GM18517 (cell line): ENCODE results near the gene EIF4G3.
"Not testable (repeated sequence)": the region's sequence is repeated elsewhere in the genome, so short reads cannot be mapped to it uniquely, and the experiment has no call there.

Experiments
- ATAC-seq: cut with Tn5 transposase; IDR thresholded peaks from one replicate; pipeline ENCODE4 v1.9.1; 2021; ENCODE audit warnings: mild to moderate bottlenecking, moderate library complexity; ENCODE audit not compliant: unreplicated experiment

EIF4G3 gene

DNA sequence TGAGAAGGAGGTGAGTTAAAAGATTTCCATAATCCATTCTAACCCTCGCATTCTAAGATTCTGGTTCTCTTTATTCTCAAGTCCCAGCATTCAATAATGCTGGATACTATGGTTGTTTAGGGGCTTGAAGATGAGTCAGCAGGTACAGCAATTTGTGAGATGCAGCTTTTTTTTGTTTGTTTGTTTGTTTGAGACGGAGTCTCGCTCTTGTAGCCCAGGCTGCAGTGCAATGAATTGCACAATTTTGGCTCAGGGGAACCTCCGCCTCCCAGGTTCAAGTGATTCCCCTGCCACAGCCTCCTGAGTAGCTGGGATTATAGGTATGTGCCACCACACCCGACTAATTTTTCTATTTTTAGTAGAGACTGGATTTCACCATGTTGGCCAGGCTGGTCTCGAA, 23.3 kb downstream of the EIF4G3 start:
- no peak for ATAC-seq

DNA sequence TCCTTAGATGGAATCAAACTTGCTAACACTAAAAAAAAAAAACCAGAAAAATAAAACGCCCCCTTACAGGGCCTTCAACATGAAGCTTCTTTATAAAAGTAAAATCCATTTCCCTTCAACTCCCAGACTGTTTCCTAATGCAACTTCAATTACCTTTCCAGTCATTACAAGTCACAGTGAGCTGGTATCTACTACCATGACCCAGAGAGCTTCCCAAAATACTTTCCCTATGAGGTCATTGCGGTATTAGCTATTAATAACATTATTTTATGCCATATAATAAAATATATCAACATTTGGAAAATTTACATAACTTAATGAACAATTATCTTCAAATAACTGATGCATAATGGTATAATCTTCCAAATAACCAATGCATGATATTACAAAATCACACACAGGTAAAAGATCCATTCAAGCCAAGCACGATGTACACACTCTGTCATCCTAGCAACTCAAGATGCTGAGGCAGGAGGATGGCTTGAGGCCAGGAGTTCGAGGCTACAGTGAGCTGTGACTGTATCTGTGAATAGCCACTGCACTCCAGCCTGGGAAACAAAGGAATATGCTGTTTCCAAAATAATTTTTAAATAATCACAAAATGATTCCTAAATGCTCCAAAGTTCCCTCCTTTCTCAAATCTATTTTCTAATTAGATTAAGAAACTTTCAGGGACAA, 24.1 kb downstream of the EIF4G3 start:
- ATAC-seq, result no peak

DNA sequence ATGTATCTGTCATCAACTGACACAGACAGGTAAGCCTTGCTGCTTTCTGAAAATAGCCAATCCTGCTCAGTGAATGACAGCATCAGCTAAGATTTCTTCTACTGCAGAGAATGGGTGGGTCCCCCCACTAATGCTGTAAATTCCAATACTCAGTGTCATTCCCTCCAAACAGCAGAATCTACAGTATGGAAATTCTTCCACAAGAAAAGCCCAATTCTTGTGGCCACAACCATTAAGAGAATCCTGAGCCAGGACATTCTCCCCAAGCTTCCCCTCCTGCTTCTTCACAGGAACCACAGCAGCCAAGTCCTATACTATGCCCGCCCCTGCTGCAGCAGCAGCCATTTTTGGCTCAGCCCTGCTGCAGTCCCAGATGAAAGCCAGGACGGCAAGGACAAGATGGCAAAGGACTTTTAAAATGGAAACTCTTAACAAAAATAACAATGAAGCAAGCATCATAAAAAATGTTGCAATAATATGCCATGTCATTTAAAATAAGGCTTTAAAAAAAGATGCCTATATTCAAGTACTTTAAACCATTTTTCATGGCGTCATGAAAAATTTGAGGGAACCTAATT, 26.8 kb downstream of the EIF4G3 start:
- no peak for ATAC-seq

DNA sequence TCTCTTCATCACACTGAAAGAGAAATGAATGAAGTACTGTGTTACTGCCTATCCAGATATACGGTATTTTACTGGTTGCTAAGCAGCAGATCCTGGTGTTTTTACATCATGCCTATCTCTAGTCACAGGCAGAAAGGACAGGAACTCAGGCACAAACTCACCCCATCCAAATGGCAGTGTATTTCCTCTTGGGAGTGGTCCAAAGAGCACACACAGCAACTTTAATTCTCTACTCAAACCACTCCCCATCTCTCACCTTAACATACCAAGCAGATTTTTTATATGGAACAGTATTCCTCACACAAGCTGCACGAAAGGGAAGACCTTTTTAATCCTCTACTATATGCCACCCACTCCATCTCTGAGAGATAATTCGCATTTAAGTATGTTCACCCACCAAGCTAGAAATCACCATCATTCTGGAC, 27.3 kb downstream of the EIF4G3 start:
- no peak for ATAC-seq

DNA sequence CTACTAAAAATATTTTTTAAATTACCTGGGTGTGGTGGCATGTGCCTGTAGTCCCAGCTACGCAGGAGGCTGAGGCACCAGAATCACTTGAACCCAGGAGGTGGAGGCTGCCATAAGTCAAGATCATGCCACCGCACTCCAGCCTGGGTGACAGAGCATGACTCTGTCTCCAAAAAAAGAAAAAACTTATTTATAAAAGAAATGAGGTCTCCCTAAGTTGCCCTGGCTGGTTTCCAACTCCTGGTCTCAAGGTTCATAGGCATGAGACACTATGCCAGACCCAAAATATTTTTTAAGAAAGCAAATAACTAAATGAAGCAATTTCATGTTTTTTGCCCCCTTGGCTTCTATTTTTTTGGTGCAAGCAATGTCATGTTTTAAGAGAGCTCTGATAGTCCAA, 32.9 kb downstream of the EIF4G3 start:
- ATAC-seq, result no peak

DNA sequence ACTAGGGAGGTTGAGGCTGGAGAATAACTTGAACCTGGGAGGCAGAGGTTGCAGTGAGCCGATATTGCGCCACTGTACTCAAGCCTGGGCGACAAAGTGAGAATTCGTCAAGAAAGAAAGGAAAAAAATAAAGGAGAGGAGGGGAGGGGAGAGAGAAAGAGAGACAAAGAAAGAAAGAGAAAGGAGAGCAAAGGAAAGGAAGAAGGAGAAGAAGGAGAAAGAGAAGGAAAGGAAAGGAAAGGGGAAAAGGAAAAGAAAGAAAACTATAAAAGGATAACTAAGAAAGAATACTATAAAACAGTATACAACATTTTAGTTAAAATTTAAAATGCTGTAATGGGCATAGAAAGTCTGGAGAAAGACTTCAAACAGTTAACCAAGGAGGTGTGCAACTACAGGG, 33.6 kb downstream of the EIF4G3 start:
- no peak for ATAC-seq

DNA sequence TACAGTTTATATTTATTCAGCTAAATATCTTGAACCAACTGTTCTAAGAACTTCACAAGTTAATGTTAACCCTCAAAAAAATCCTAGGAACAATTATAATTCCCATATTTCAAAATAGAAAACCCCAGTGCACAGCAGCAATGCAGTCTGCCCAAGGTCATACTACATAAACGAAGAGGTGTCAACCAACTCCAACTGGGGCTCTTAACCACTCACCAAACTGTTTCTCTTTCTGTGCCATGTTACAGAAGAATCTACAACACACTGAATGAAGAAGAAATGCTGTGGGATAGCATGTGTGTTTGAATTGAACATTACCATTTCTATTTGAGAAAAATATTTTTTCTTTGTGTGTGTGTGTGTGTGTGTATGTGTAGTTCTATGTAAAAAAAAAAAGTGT, 35.7 kb downstream of the EIF4G3 start:
- no peak for ATAC-seq

DNA sequence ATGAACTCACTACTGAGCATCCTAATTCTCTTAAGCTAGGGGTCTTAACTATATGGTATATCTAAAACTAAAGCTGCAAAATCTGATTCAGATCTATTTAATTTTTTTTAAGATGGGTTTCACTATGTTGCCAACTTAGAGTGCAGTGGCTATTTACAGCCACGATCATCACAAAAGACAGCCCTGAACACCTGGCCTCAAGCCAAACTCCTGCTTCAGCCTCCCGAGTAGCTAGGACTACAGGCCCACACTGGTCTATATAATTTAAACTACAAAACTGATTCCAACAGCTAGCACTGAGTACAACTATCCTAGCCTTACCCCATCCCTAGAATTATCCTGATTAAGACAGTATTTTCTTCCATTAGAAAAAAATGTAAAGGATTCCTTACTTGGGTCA, 37.1 kb downstream of the EIF4G3 start:
- no peak for ATAC-seq

DNA sequence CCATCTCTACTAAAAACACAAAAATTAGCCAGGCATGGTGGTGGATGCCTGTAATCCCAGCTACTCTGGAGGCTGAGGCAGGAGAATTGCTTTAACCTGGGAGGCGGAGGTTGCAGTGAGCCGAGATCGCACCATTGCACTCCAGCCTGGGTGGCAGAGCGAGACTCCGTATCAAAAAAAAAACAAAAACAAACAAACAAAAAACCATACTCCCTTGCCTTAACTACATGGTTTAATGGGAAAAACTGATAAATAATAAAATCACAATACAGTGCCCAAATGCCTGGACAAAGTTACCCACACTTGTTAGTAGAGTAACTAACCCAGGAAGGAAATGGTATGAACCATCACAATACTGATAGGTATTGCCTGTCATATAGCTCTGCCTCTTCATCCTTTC, 40.4 kb downstream of the EIF4G3 start:
- ATAC-seq, result not testable (repeated sequence)

DNA sequence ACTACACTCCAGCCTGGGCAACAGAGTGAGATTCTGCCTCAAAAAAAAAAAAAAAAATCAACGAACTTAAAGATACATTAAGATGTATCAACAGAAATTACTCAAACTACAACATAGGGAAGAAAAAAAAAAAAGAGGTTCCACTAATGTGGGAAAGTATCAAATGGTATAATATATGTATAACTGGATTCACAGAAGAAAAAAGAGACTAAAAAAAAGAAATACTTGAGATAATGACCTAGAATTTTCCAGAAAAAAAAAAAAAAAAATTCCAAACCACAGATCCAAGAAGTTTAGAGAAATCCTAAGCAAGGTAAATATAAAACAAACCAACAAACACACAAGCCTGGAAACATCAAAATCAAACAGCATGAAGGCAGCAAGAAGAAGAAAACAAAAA, 45.5 kb downstream of the EIF4G3 start:
- no peak for ATAC-seq

DNA sequence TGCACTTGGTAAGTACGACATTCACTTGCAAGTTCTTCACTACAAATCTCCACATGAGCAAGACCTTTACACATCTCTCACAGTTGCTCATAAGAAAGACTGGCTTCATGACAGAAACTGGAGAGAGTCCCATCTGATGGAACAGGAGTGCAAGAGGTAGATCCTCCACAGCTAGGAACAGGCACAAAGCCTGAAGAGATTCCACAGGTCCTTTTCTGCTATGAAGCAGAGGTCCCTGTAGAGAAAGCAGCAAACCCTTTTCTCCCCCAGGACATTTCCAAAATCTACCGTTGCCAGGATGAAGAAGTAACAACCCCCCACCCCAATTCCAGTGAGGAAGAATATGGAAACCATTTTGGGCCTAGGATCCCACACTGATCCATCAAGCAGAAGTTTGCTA, 47.3 kb downstream of the EIF4G3 start:
- no peak for ATAC-seq

DNA sequence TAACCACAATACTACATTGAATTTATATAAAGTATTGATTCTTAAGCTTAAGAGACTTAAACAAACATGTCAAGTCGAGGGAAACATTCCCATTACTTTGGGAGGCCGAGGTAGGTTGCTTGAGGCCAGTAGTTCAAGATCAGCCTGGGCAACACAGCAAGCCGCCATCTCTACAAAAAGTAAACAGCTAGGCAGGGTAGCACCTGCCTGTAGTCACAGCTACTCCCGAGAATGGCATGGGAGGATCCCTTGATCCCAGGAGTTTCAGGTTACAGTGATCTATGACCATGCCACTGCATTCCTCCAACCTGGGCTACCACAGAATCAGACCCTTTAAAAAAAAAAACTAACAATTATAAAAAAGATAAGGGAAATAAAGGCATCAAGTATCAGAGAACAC, 50.4 kb downstream of the EIF4G3 start:
- no peak for ATAC-seq

DNA sequence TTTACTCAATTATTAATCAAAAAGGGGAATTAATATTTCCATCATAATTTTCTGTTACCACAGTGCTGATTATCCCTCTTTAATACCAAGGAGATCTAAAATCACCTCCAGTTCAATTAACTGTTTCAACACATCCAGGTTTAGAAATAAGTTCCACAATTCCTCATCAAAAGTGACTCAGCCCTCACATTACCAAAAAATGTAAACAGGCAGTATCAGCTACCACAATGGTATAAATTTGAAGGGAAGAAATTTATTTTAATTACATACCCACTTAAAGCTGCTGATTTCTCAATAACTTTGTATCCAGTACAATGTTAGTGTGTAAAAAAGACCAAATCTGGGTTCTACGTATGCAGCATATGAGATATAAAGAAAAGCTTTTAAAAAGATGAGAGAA, 51.9 kb downstream of the EIF4G3 start:
- ATAC-seq, result no peak

DNA sequence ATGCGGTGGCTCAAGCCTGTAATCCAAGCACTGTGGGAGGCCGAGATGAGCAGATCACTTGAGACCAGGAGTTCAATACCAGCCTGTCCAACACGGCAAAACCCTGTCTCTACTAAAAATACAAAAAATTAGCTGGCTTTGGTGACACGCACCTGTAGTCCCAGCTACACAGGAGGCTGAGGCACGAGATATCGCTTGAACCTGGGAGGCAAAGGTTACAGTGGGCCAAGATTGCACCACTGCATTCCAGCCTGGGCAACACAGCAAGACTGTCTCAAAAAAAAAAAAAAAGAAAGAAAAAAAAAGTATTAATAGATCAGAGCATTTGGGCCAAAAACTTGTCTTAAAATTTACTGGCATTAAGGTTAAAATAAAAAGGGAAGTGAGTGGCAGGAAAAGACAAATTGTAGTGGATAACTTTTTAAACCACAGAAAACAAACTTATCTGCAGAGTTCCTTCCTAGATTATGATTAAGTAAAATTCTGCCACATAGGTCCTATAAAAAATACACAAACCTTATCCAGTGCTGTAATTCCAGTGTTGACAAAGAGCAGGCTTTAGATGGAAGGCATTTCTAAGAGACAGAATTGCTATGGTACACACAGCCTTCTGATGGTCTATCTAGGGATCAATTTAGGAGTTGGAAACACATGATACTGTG, 53.3 kb downstream of the EIF4G3 start:
- no peak for ATAC-seq

DNA sequence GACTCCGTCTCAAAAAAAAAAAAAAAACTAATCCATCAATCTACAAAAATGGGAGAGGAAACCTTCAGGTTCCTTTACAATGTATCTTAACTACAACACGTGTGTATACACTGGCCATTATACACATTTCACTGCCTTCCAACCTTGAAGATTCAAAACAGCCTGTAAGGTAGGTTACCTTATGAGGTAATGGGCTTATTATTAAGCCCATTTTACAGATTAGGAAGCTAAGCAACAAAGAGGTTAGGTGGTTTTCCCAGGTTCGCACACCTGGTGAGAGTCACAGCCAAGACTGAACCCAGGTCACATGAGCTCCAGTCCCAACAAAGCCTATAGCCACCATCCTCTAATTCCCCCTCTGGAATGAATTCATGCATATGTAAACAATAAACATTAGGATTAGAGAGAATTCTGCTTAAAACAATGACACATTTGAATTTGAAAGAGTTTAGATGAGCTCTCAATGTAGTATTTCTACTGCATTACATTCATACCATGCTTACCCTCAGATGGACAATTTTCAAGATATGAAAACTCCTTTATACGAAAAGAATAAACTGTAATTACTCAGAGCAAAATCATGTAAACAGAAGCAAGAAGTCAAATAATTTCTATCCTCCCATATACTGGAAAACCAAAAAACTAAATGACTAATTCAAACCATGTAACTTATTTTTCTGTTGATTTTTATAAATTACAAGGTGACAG, 54.8 kb downstream of the EIF4G3 start:
- no peak for ATAC-seq

DNA sequence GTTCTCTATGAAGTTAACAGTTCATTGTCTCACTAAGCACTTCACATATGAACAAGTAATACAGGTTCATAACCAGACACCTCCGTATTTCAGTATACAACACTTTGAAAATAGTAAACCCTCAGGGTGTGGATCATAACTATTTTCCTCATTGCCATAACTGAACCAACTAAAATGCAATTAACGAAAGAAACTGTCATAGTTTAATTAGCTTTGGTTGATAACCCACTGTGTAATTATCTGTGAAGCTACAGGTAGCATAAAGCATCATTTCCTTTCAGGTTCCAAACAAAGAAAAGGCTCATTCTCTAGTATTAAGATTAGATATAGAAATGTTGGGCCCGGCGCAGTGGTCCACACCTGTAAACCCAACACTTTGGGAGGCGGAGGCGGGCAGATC, 58.5 kb downstream of the EIF4G3 start:
- no peak for ATAC-seq

DNA sequence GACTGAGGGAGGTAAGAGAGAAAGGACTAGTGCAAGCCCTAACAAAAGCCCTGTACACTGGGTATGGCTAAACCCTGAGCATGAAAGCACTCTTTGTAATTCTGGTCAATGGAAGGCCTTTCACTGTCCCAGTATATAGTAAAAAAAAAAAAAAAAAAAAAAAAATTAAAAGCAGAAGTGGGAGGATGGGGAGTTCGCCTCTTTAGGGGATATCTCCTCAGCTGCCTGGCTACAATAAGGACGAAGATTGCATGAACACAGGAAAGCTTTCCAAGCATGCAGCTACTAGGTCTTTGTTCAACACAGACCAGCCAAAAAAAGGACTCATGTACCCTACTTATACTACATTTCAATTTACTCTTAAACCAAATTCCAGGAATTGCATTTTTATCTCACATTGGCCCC, 59.1 kb downstream of the EIF4G3 start:
- ATAC-seq, result no peak

DNA sequence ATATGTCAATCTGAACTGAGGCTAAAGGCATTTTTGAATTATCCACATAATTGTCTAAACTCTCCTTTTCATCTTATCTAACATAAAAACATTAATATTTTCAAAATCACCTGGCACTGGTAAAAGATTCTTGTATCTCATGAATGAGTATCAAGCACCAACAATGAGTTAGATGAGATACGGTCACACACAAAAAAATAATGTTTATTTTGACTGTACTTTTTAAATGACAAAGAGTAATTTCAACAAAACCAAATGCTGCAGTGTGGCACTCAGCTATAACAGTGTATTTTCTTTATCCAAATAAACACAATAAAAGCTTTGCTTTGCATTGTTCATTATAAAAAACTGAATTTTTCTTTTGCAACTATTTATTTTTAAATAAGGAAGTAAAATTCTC, 59.5 kb downstream of the EIF4G3 start:
- no peak for ATAC-seq

DNA sequence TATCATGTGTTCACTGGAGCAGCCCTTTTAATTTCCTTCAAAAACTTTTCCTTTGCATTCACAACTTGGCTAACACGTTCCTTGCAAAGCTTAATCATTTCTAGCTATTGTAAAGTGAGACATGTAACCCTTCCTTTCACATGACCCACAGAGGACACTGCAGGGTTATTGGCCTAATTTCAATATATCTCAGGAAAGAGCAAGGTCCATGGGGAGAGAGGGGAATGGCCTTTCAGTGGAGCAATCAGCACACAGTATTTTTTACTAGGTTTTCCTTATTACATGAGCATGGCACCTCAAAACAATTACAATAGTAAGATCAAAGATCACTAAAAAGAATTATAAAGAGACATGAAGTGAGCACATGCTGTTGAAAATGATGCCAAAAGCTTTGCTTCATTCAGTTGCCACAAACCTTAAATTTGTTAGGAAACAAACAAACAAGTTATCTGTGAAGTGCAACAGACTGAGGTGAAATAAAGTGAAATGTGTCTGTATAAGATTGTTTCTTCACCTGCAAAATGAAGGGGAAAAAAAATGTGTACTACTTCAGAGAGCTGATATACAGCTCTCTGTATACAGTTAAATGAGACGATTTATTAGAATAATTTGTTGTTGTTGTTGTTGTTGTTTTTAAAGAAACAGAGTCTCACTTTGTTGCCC, 61.5 kb downstream of the EIF4G3 start:
- ATAC-seq, result no peak

DNA sequence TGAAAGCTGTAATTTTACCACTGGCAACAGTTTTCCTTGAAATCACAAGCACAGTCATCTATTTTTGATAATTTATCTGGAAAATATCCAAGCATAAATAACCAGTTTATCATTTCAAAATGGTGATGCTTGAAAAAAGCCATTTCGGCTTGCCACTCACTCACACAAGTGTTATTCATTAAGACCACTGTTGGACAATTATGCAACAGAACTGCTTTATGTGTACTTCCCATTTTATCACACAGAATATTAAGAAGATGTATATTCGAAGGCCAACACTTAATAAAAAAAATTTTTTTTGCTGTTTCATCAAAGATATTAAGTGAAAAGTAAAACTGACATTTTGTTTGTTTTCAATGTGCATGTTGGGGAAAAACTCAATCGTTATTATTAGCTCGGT, 62.3 kb downstream of the EIF4G3 start:
- ATAC-seq, result no peak

DNA sequence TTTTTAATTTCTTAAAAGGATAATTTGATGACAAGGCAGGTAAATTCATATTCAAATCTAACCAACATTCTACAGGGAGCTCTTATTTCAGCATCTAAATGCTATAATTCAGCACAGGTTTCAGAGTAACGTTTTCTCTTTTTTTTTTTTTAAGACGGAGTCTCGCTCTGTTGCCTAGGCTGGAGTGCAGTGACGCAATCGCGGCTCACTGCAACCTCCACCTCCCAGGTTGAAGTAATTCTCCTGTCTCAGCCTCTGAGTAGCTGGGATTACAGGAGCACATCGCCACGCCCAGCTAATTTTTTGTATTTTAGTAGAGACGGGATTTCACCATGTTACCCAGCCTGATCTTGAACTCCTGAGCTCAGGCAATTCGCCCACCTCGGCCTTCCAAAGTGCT, 66.5 kb downstream of the EIF4G3 start:
- ATAC-seq, result no peak
